ENCODE data around the gene AATK. TPM values are rescaled to one million over a fixed set of nuclear protein-coding genes. Genes with fewer than 3 reads are reported as not detected.

The AATK gene
- total and polyA plus RNA-seq, 2 donors (not counting 3 experiments of a cell fraction or from before 2014, with no cell fraction given) = 0.69 to 1.00 TPM

- no peak overlapping the region for H2AFZ ChIP-seq (ENCODE audit: low read depth, low read length)
- intact Hi-C loops (cut with micrococcal nuclease) = no loop called here
- H3K79me2 ChIP-seq (ENCODE audit: control insufficient read depth, insufficient read depth, low read length) = no peaks in the 10 kb centered on the region
- CTCF ChIA-PET = no interaction called here
- H3K27me3 ChIP-seq (ENCODE audit: control insufficient read depth in 2 of 2, insufficient read depth in 2 of 2, low read length in 2 of 2) = no peaks in the 10 kb centered on the region
- H4K20me1 ChIP-seq (replicated peaks; ENCODE audit: control insufficient read depth, extremely low read depth, insufficient read depth, low read length) = no peaks in the 10 kb centered on the region
- no peak for DNase-seq (ENCODE audit: low read depth, low spot score)
- no peaks in the 10 kb centered on the region for H3K9me3 ChIP-seq (replicated peaks; ENCODE audit: control insufficient read depth, insufficient read depth, low read length)
- no peaks in the 10 kb centered on the region for H3K36me3 ChIP-seq (ENCODE audit: control insufficient read depth in 2 of 2, extremely low read depth in 1 of 2, insufficient read depth in 2 of 2, low read length in 2 of 2)
- POLR2A ChIA-PET = no interaction called here
- H3K9ac ChIP-seq (replicated peaks; ENCODE audit: extremely low read depth, insufficient read depth, low read length) = no peak overlapping the region
- no peaks in the 10 kb centered on the region for H3K4me1 ChIP-seq (ENCODE audit: control insufficient read depth, extremely low read depth, insufficient read depth, low read length)
- no peaks in the 10 kb centered on the region for H3K9me1 ChIP-seq (replicated peaks; ENCODE audit: control insufficient read depth, extremely low read depth, insufficient read depth, low read length)
- no peak overlapping the region for H3K4me2 ChIP-seq (ENCODE audit: insufficient read depth, low read length)
- no TSS peak for BruUV-seq (replicated peaks)
- dilution Hi-C loops (cut with MboI; ENCODE audit: extremely low pct_ligation_motif_present, low sequenced_read_pairs) = no loop called here
- TF ChIP-seq POLR2AphosphoS5 (IDR thresholded peaks at IDR 0.05; ENCODE audit: insufficient read depth, low read depth, low read length) (no peak), POLR2A (IDR thresholded peaks at IDR 0.05; ENCODE audit: low read depth, low read length) (no peak), EZH2 (IDR thresholded peaks at IDR 0.05; ENCODE audit: borderline replicate concordance, low read depth, low read length, severe bottlenecking) (no peak), MYC (IDR thresholded peaks at IDR 0.05; ENCODE audit: low read depth, low read length) (no peak), JUN (IDR thresholded peaks at IDR 0.05; ENCODE audit: borderline replicate concordance, insufficient read depth, insufficient read length, low read depth) (no peak), FOS (IDR thresholded peaks at IDR 0.05; ENCODE audit: borderline replicate concordance, insufficient read depth, low read length) (no peak), GATA2 (IDR thresholded peaks at IDR 0.05; ENCODE audit: insufficient read depth, insufficient read length, low read depth, low read length) (no peak), MAX (IDR thresholded peaks at IDR 0.05; ENCODE audit: insufficient read depth, insufficient read length) (no peak)
- TF ChIP-seq, protein P1, sequence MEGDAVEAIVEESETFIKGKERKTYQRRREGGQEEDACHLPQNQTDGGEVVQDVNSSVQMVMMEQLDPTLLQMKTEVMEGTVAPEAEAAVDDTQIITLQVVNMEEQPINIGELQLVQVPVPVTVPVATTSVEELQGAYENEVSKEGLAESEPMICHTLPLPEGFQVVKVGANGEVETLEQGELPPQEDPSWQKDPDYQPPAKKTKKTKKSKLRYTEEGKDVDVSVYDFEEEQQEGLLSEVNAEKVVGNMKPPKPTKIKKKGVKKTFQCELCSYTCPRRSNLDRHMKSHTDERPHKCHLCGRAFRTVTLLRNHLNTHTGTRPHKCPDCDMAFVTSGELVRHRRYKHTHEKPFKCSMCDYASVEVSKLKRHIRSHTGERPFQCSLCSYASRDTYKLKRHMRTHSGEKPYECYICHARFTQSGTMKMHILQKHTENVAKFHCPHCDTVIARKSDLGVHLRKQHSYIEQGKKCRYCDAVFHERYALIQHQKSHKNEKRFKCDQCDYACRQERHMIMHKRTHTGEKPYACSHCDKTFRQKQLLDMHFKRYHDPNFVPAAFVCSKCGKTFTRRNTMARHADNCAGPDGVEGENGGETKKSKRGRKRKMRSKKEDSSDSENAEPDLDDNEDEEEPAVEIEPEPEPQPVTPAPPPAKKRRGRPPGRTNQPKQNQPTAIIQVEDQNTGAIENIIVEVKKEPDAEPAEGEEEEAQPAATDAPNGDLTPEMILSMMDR (IDR thresholded peaks at IDR 0.05; ENCODE audit: extremely low read depth in 1 of 2, insufficient read depth in 1 of 2, low read depth in 1 of 2, low read length in 2 of 2) = no peak
- no peak overlapping the region for H3K27ac ChIP-seq (ENCODE audit: insufficient read depth, low read depth, low read length)
- no peak for FAIRE-seq
- H3K4me3 ChIP-seq (replicated peaks in 1 of 3; ENCODE audit: insufficient read depth in 1 of 3, low read depth in 1 of 3, low read length in 3 of 3) = no peak overlapping the region
Observed at GRCh38 chr17:81128338-81128737, 37.7 kb downstream of the AATK start.

All from endothelial cell of umbilical vein (primary cell).